ENCODE measurements around the gene STK24.

STK24 gene

GRCh38 chr13:98443800-98444325 is 133.0 kb downstream of the STK24 start:
- Histone ChIP-seq H3K9ac (ENCODE audit: low read length) (no peak overlapping the region), H3K56ac (ENCODE audit: low read length) (no peak overlapping the region), H3K23ac (ENCODE audit: low read length) (no peak overlapping the region), H3K4me1 (ENCODE audit: control insufficient read depth, low read depth, low read length) (no peaks in the 10 kb centered on the region), H3K79me1 (ENCODE audit: low read length) (peaks cover under 1% of the 10 kb centered on the region), H2BK120ac (ENCODE audit: low read depth, low read length) (no peak overlapping the region), H3K18ac (ENCODE audit: low read length) (no peak overlapping the region), H3K4ac (ENCODE audit: low read depth, low read length) (no peak overlapping the region), H4K8ac (ENCODE audit: low read depth, low read length) (no peak overlapping the region), H3K4me2 (ENCODE audit: low read length) (no peak overlapping the region), H2BK15ac (replicated peaks; ENCODE audit: low read depth) (no peak overlapping the region), H3K4me3 (ENCODE audit: low read length) (no peak overlapping the region), H2AK5ac (ENCODE audit: low read length) (no peak overlapping the region), H3K27me3 (ENCODE audit: insufficient read depth, low read length, poor library complexity) (no peaks in the 10 kb centered on the region), H3K27ac (ENCODE audit: low read depth, low read length) (no peak overlapping the region), H3K79me2 (ENCODE audit: control insufficient read depth, insufficient read depth, low read length) (no peaks in the 10 kb centered on the region), H3K36me3 (ENCODE audit: control insufficient read depth, insufficient read depth, low read length) (peaks cover 2% of the 10 kb centered on the region), H4K5ac (ENCODE audit: low read length) (no peak overlapping the region), H2BK5ac (ENCODE audit: low read length) (no peak overlapping the region)
- no peak for DNase-seq
- no CpG with 5 or more reads among the region's 21 CpGs for WGBS (ENCODE audit: extremely low coverage, insufficient coverage, low lambda C conversion rate)

GRCh38 chr13:98443329-98443728 is 133.6 kb downstream of the STK24 start:
- Histone ChIP-seq H3K4me3 (ENCODE audit: low read length) (no peak overlapping the region), H4K8ac (ENCODE audit: low read depth, low read length) (no peak overlapping the region), H3K4me2 (ENCODE audit: low read length) (no peak overlapping the region), H3K56ac (ENCODE audit: low read length) (no peak overlapping the region), H3K4me1 (ENCODE audit: control insufficient read depth, low read depth, low read length) (no peaks in the 10 kb centered on the region), H3K23ac (ENCODE audit: low read length) (no peak overlapping the region), H2AK5ac (ENCODE audit: low read length) (no peak overlapping the region), H3K18ac (ENCODE audit: low read length) (no peak overlapping the region), H3K36me3 (ENCODE audit: control insufficient read depth, insufficient read depth, low read length) (no peaks in the 10 kb centered on the region), H2BK5ac (ENCODE audit: low read length) (no peak overlapping the region), H3K4ac (ENCODE audit: low read depth, low read length) (no peak overlapping the region), H2BK15ac (replicated peaks; ENCODE audit: low read depth) (no peak overlapping the region), H3K27ac (ENCODE audit: low read depth, low read length) (no peak overlapping the region), H2BK120ac (ENCODE audit: low read depth, low read length) (no peak overlapping the region), H3K79me2 (ENCODE audit: control insufficient read depth, insufficient read depth, low read length) (no peaks in the 10 kb centered on the region), H3K9ac (ENCODE audit: low read length) (no peak overlapping the region), H4K5ac (ENCODE audit: low read length) (no peak overlapping the region), H3K27me3 (ENCODE audit: insufficient read depth, low read length, poor library complexity) (no peaks in the 10 kb centered on the region), H3K79me1 (ENCODE audit: low read length) (no peaks in the 10 kb centered on the region)
- WGBS (ENCODE audit: extremely low coverage, insufficient coverage, low lambda C conversion rate), result no CpG with 5 or more reads among the region's 11 CpGs
- DNase-seq, result peak; percentile 57

- no peak overlapping the region for H3K4me3 ChIP-seq (ENCODE audit: low read length)
- H3K18ac ChIP-seq (ENCODE audit: low read length), result no peak overlapping the region
- no peak overlapping the region for H3K9ac ChIP-seq (ENCODE audit: low read length)
- H3K23ac ChIP-seq (ENCODE audit: low read length), result no peak overlapping the region
- no CpG with 5 or more reads among the region's 27 CpGs for whole genome bisulfite sequencing (ENCODE audit: extremely low coverage, insufficient coverage, low lambda C conversion rate)
- no peak overlapping the region for H2BK5ac ChIP-seq (ENCODE audit: low read length)
- no peaks in the 10 kb centered on the region for H3K36me3 ChIP-seq (ENCODE audit: control insufficient read depth, insufficient read depth, low read length)
- H4K5ac ChIP-seq (ENCODE audit: low read length), result no peak overlapping the region
- DNase-seq, result no peak
- H3K4ac ChIP-seq (ENCODE audit: low read depth, low read length), result no peak overlapping the region
- no peaks in the 10 kb centered on the region for H3K4me1 ChIP-seq (ENCODE audit: control insufficient read depth, low read depth, low read length)
- H3K79me2 ChIP-seq (ENCODE audit: control insufficient read depth, insufficient read depth, low read length), result no peaks in the 10 kb centered on the region
- H3K27me3 ChIP-seq (ENCODE audit: insufficient read depth, low read length, poor library complexity), result no peaks in the 10 kb centered on the region
- no peak overlapping the region for H2BK15ac ChIP-seq (replicated peaks; ENCODE audit: low read depth)
- no peaks in the 10 kb centered on the region for H3K79me1 ChIP-seq (ENCODE audit: low read length)
- H2BK120ac ChIP-seq (ENCODE audit: low read depth, low read length), result no peak overlapping the region
- no peak overlapping the region for H4K8ac ChIP-seq (ENCODE audit: low read depth, low read length)
- no peak overlapping the region for H3K4me2 ChIP-seq (ENCODE audit: low read length)
- no peak overlapping the region for H3K56ac ChIP-seq (ENCODE audit: low read length)
- H2AK5ac ChIP-seq (ENCODE audit: low read length), result no peak overlapping the region
- H3K27ac ChIP-seq (ENCODE audit: low read depth, low read length), result no peak overlapping the region
Observed at GRCh38 chr13:98442391-98443230, 134.3 kb downstream of the STK24 start.

- no peak overlapping the region for H3K4ac ChIP-seq (ENCODE audit: low read depth, low read length)
- no peak overlapping the region for H2BK15ac ChIP-seq (replicated peaks; ENCODE audit: low read depth)
- no peaks in the 10 kb centered on the region for H3K79me1 ChIP-seq (ENCODE audit: low read length)
- H2BK5ac ChIP-seq (ENCODE audit: low read length), result no peak overlapping the region
- WGBS (ENCODE audit: extremely low coverage, insufficient coverage, low lambda C conversion rate), result no CpG with 5 or more reads among the region's 21 CpGs
- DNase-seq, result no peak
- no peak overlapping the region for H3K4me2 ChIP-seq (ENCODE audit: low read length)
- H4K5ac ChIP-seq (ENCODE audit: low read length), result no peak overlapping the region
- H3K27me3 ChIP-seq (ENCODE audit: insufficient read depth, low read length, poor library complexity), result no peaks in the 10 kb centered on the region
- H3K79me2 ChIP-seq (ENCODE audit: control insufficient read depth, insufficient read depth, low read length), result no peaks in the 10 kb centered on the region
- no peak overlapping the region for H3K18ac ChIP-seq (ENCODE audit: low read length)
- no peak overlapping the region for H4K8ac ChIP-seq (ENCODE audit: low read depth, low read length)
- no peak overlapping the region for H2BK120ac ChIP-seq (ENCODE audit: low read depth, low read length)
- no peak overlapping the region for H3K4me3 ChIP-seq (ENCODE audit: low read length)
- no peaks in the 10 kb centered on the region for H3K4me1 ChIP-seq (ENCODE audit: control insufficient read depth, low read depth, low read length)
- H3K56ac ChIP-seq (ENCODE audit: low read length), result no peak overlapping the region
- no peak overlapping the region for H2AK5ac ChIP-seq (ENCODE audit: low read length)
- H3K36me3 ChIP-seq (ENCODE audit: control insufficient read depth, insufficient read depth, low read length), result no peaks in the 10 kb centered on the region
- H3K23ac ChIP-seq (ENCODE audit: low read length), result no peak overlapping the region
- H3K9ac ChIP-seq (ENCODE audit: low read length), result no peak overlapping the region
- no peak overlapping the region for H3K27ac ChIP-seq (ENCODE audit: low read depth, low read length)
Observed at GRCh38 chr13:98441056-98441676, 135.7 kb downstream of the STK24 start.

- Histone ChIP-seq H3K27me3 (ENCODE audit: insufficient read depth, low read length, poor library complexity) (no peaks in the 10 kb centered on the region), H3K4me2 (ENCODE audit: low read length) (no peak overlapping the region), H3K79me2 (ENCODE audit: control insufficient read depth, insufficient read depth, low read length) (no peaks in the 10 kb centered on the region), H2BK15ac (replicated peaks; ENCODE audit: low read depth) (no peak overlapping the region), H3K9ac (ENCODE audit: low read length) (no peak overlapping the region), H3K4me3 (ENCODE audit: low read length) (no peak overlapping the region), H3K4me1 (ENCODE audit: control insufficient read depth, low read depth, low read length) (no peaks in the 10 kb centered on the region), H3K36me3 (ENCODE audit: control insufficient read depth, insufficient read depth, low read length) (no peaks in the 10 kb centered on the region), H2AK5ac (ENCODE audit: low read length) (no peak overlapping the region), H2BK120ac (ENCODE audit: low read depth, low read length) (no peak overlapping the region), H4K5ac (ENCODE audit: low read length) (no peak overlapping the region), H3K56ac (ENCODE audit: low read length) (no peak overlapping the region), H2BK5ac (ENCODE audit: low read length) (no peak overlapping the region), H3K79me1 (ENCODE audit: low read length) (no peaks in the 10 kb centered on the region), H3K4ac (ENCODE audit: low read depth, low read length) (no peak overlapping the region), H3K27ac (ENCODE audit: low read depth, low read length) (no peak overlapping the region), H3K18ac (ENCODE audit: low read length) (no peak overlapping the region), H4K8ac (ENCODE audit: low read depth, low read length) (no peak overlapping the region), H3K23ac (ENCODE audit: low read length) (no peak overlapping the region)
- WGBS (ENCODE audit: extremely low coverage, insufficient coverage, low lambda C conversion rate), result no CpG with 5 or more reads among the region's 25 CpGs
- DNase-seq, result no peak
Observed at GRCh38 chr13:98440390-98441055, 136.4 kb downstream of the STK24 start.
